HepG2 (cell line): ENCODE data around the gene SLIT1. TPM values are rescaled to one million over a fixed set of nuclear protein-coding genes. Genes with fewer than 3 reads are reported as not detected.

Experiments
- ATAC-seq: fragments of 200-7000 bp; cut with Tn5 transposase; 3 replicates; pipeline ENCODE4 v1.9.1; 2020; ENCODE audit warnings: mild to moderate bottlenecking, moderate library complexity
- BruUV-seq: library from RNA; stranded (reverse); fragments of 400-500 nt; replicated peaks from 2 replicates; lab custom pipeline; 2021; lab: Mats Ljungman, UMichigan
- CTCF ChIA-PET: fragments of 300-600 bp; formaldehyde crosslinking; extraction: SDS; loops from one replicate; lab custom pipeline; 2021; ENCODE audit warnings: low total read pairs, inconsistent platforms, low intra/inter-chr PET ratio; lab: Yijun Ruan, JAX
- POLR2A ChIA-PET: fragments of 350-600 bp; sonication (Branson Sonifier 250); formaldehyde crosslinking; loops from one replicate; lab custom pipeline; 2020; ENCODE audit warnings: antibody characterized with exemption, inconsistent platforms; lab: Yijun Ruan, JAX
- DNase-seq: peaks from one replicate; pipeline ENCODE4 v3.0.0-alpha.2; 2015; ENCODE audit warnings: low spot score
- FAIRE-seq: peaks from 3 replicates; lab custom pipeline; 2011; peaks lifted over from hg19 to GRCh38; lab: Jason Lieb, UNC
- H2AFZ ChIP-seq: one replicate; pipeline ENCODE4 v1.6.1; 2011; ENCODE audit warnings: low read length, inconsistent platforms
- H3K27ac ChIP-seq: fragments of 300-600 bp; 3 replicates; pipeline ENCODE4 v1.8.0; 2011; ENCODE audit warnings: mixed run types, mild to moderate bottlenecking, mixed read lengths, low read length, inconsistent platforms; ENCODE audit not compliant: insufficient read depth; ENCODE audit errors: extremely low read length
- H3K27me3 ChIP-seq, 2 experiments: fragments of 200-600 bp in 1 of 2; 2 replicates in 1 of 2; 3 replicates in 1 of 2; pipeline versions ENCODE4 v1.6.0 to v1.8.0; 2011; ENCODE audit warnings: low read length in 2 of 2, mild to moderate bottlenecking in 2 of 2, moderate library complexity in 2 of 2, inconsistent platforms in 1 of 2; ENCODE audit not compliant: insufficient read depth in 2 of 2, control insufficient read depth in 1 of 2
- H3K36me3 ChIP-seq, 2 experiments: fragments of 200-600 bp in 1 of 2; replicated peaks in 1 of 2; 2 replicates in 1 of 2; 3 replicates in 1 of 2; pipeline versions ENCODE4 v1.5.1 to v1.8.0; 2011; ENCODE audit warnings: low read length in 2 of 2, inconsistent platforms in 1 of 2; ENCODE audit not compliant: insufficient read depth in 2 of 2, control insufficient read depth in 1 of 2
- H3K4me1 ChIP-seq: 2 replicates; pipeline ENCODE4 v1.5.1; 2012; ENCODE audit warnings: low read length, inconsistent platforms; ENCODE audit not compliant: insufficient read depth
- H3K4me2 ChIP-seq: 2 replicates; pipeline ENCODE4 v1.6.0; 2011; ENCODE audit warnings: low read depth, low read length, inconsistent platforms
- H3K4me3 ChIP-seq, 3 experiments: fragments of 200-600 bp in 1 of 3; sonication (generic), shearing (Covaris generic) in 1 of 3; replicated peaks in 1 of 3; 2 replicates each; pipeline ENCODE4 v1.5.1; 2011 to 2016; ENCODE audit warnings: low read length in 3 of 3, inconsistent platforms in 2 of 3, low read depth in 2 of 3, mild to moderate bottlenecking in 2 of 3, control low read depth in 1 of 3, mixed read lengths in 1 of 3; ENCODE audit not compliant: insufficient read depth in 1 of 3
- H3K79me2 ChIP-seq: one replicate; pipeline ENCODE4 v1.6.1; 2011; ENCODE audit warnings: low read length, inconsistent platforms; ENCODE audit not compliant: insufficient read depth
- H3K9ac ChIP-seq: 2 replicates; pipeline ENCODE4 v1.6.0; 2011; ENCODE audit warnings: mild to moderate bottlenecking, low read depth, low read length, inconsistent platforms; ENCODE audit not compliant: insufficient read depth
- H3K9me3 ChIP-seq: 2 replicates; pipeline ENCODE4 v1.5.1; 2012; ENCODE audit warnings: mild to moderate bottlenecking, low read length
- H4K20me1 ChIP-seq: 2 replicates; pipeline ENCODE4 v1.6.0; 2011; ENCODE audit warnings: inconsistent platforms, mild to moderate bottlenecking, low read length, moderate library complexity; ENCODE audit not compliant: insufficient read depth
- CCAR2 ChIP-seq: fragments of 200-400 bp; formaldehyde crosslinking; optimal IDR thresholded peaks from 2 replicates; pipeline ENCODE3; 2018; ENCODE audit warnings: low read depth, mild to moderate bottlenecking, low read length, moderate library complexity
- CENPT ChIP-seq: sonication (generic); formaldehyde crosslinking; IDR thresholded peaks from 2 replicates; pipeline ENCODE4 v1.8.0; 2022; ENCODE audit warnings: low read depth, mild to moderate bottlenecking, moderate library complexity, missing genetic modification reagents
- PLRG1 ChIP-seq: fragments of 450-650 bp; conservative IDR thresholded peaks from 2 replicates; pipeline ENCODE4 v1.6.1; 2016
- TRIM22 ChIP-seq: fragments of 450-650 bp; IDR thresholded peaks from 2 replicates; pipeline ENCODE4 v1.6.1; 2017
- ZNF18 ChIP-seq: sonication (generic); formaldehyde crosslinking; IDR thresholded peaks from 2 replicates; pipeline ENCODE4 v1.8.0; 2022; ENCODE audit warnings: mild to moderate bottlenecking, missing genetic modification reagents; ENCODE audit not compliant: insufficient replicate concordance
- ZSCAN21 ChIP-seq: sonication (generic); formaldehyde crosslinking; IDR thresholded peaks from 2 replicates; pipeline ENCODE4 v1.8.0; 2022; ENCODE audit warnings: mild to moderate bottlenecking, missing genetic modification reagents, moderate library complexity, borderline replicate concordance
- ZZZ3 ChIP-seq: sonication (generic); formaldehyde crosslinking; IDR thresholded peaks from 2 replicates; pipeline ENCODE4 v1.4.0; 2020; ENCODE audit warnings: missing genetic modification reagents, mild to moderate bottlenecking, borderline replicate concordance
- WGBS: methylation state at CpG from one replicate; pipeline ENCODE4 v1.1.6; 2017; ENCODE audit warnings: low lambda C conversion rate; 5-methylcytosine and 5-hydroxymethylcytosine counted together
- in situ Hi-C: cut with HindIII; loops from 2 replicates; pipeline ENCODE4 v1.10.0; 2017; ENCODE audit warnings: low pct_unique_long_range_greater_than_20kb; ENCODE audit not compliant: extremely low pct_ligation_motif_present
- intact Hi-C: fragments of 100-400 bp; cut with micrococcal nuclease; formaldehyde crosslinking; loops from one replicate; pipeline ENCODE4 v1.10.0; 2022; ENCODE audit not compliant: unreplicated experiment
- polyA plus RNA-seq, 8 experiments: library from polyadenylated mRNA; depleted of rRNA in 3 of 8; stranded (reverse) in 7 of 8; unstranded in 1 of 8; fragments of >200 nt; fragmentation: Illumina TruSeq in 4 of 8; extraction: Trizol in 4 of 8; gene quantifications; 2 replicates each; pipeline versions ENCODE4 v1.2.1 to v1.2.3, GENCODE V29; 2011 to 2016; ENCODE audit warnings: low read depth in 4 of 8, missing spikeins in 1 of 8, mixed read lengths in 1 of 8; ENCODE audit not compliant: insufficient read depth in 1 of 8
- total RNA-seq, 5 experiments: library from RNA; depleted of rRNA; stranded (reverse); fragments of >200 nt; fragmentation: Illumina TruSeq; extraction: Trizol; gene quantifications; 2 replicates each; pipeline ENCODE4 v1.2.3, GENCODE V29; 2016; ENCODE audit warnings: low read depth in 1 of 5
- TF ChIP-seq, protein P1 (sequence below): sonication (generic); formaldehyde crosslinking; IDR thresholded peaks from 2 replicates; pipeline ENCODE4 v1.4.0; 2020; ENCODE audit warnings: missing genetic modification reagents

The SLIT1 gene
- total and polyA plus RNA-seq, 2 of the 13 experiments (the other 11 are each of a cell fraction or from before 2014, with no cell fraction given): 0.09 to 0.33 TPM

- H3K27me3 ChIP-seq: peaks cover 6 to 39% of the 10 kb centered on the region in 2 experiments
- H3K79me2 ChIP-seq: no peaks in the 10 kb centered on the region
- WGBS: 39% methylated on average over 4 of the region's 7 CpGs
- H3K27ac ChIP-seq: no peak overlapping the region
- in situ Hi-C loops (no loop called here), intact Hi-C loops (no loop called here)
- DNase-seq (no peak), ATAC-seq (no peak), FAIRE-seq (no peak)
- no peak overlapping the region for H2AFZ ChIP-seq
- H3K36me3 ChIP-seq: no peaks in the 10 kb centered on the region
- no peaks in the 10 kb centered on the region for H4K20me1 ChIP-seq
- ChIA-PET POLR2A (no interaction called here), CTCF (no interaction called here)
- H3K4me1 ChIP-seq: peaks cover 7% of the 10 kb centered on the region
- no TSS peak for BruUV-seq
- TF ChIP-seq ZSCAN21 (CRISPR knock-in tag) (no peak), TRIM22 (no peak), ZZZ3 (CRISPR knock-in tag) (no peak), CCAR2 (no peak), CENPT (no peak), PLRG1 (no peak), ZNF18 (CRISPR knock-in tag) (no peak)
- TF ChIP-seq, protein P1, sequence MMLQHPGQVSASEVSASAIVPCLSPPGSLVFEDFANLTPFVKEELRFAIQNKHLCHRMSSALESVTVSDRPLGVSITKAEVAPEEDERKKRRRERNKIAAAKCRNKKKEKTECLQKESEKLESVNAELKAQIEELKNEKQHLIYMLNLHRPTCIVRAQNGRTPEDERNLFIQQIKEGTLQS (CRISPR knock-in tag): no peak
- no peaks in the 10 kb centered on the region for H3K9me3 ChIP-seq
- H3K4me2 ChIP-seq: no peak overlapping the region
- no peak overlapping the region for H3K4me3 ChIP-seq
- no peak overlapping the region for H3K9ac ChIP-seq
Measured at GRCh38 chr10:97062456-97062855, 123.3 kb downstream of the SLIT1 start.
